ENCODE measurements around the gene PRDM5. TPM values are rescaled to one million over a fixed set of nuclear protein-coding genes. Genes with fewer than 3 reads are reported as not detected.

Gene PRDM5
- total and polyA plus RNA-seq, 2 donors (not counting 3 experiments of a cell fraction or from before 2014, with no cell fraction given) = 2.2 to 8.1 TPM

DNA sequence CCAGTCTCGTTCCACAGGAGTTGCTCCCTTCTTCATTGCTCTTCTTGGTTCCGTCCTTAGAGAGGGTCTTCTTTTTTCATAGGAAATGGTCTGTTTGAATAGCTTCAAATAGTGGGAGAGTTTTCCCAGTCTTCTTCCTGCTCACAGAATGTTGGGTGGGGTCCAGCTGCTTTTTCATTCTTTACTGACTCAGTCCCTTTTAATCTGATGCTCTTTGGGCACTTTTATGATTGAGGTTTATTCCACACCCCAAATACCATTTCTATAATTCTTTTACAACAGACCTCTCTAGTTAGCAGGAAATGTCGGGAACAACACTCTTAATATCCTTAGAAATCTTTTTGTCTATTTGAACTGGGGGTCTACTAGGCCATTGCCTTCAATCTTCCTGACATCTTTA, 239.5 kb downstream of the PRDM5 start:
- H3K36me3 ChIP-seq (ENCODE audit: control insufficient read depth in 2 of 2, extremely low read depth in 1 of 2, insufficient read depth in 2 of 2, low read length in 2 of 2) = no peaks in the 10 kb centered on the region
- H3K9me3 ChIP-seq (replicated peaks; ENCODE audit: control insufficient read depth, insufficient read depth, low read length) = no peaks in the 10 kb centered on the region
- H3K4me1 ChIP-seq (ENCODE audit: control insufficient read depth, extremely low read depth, insufficient read depth, low read length) = no peaks in the 10 kb centered on the region
- H3K27me3 ChIP-seq (ENCODE audit: control insufficient read depth in 2 of 2, insufficient read depth in 2 of 2, low read length in 2 of 2) = no peaks in the 10 kb centered on the region
- H3K4me3 ChIP-seq (replicated peaks in 1 of 3; ENCODE audit: insufficient read depth in 1 of 3, low read depth in 1 of 3, low read length in 3 of 3) = no peak overlapping the region
- H4K20me1 ChIP-seq (replicated peaks; ENCODE audit: control insufficient read depth, extremely low read depth, insufficient read depth, low read length) = no peaks in the 10 kb centered on the region
- FAIRE-seq (no peak), DNase-seq (ENCODE audit: low read depth, low spot score) (no peak)
- no peak for TF ChIP-seq FOS (IDR thresholded peaks at IDR 0.05; ENCODE audit: borderline replicate concordance, insufficient read depth, low read length)
- TF ChIP-seq, protein P1, sequence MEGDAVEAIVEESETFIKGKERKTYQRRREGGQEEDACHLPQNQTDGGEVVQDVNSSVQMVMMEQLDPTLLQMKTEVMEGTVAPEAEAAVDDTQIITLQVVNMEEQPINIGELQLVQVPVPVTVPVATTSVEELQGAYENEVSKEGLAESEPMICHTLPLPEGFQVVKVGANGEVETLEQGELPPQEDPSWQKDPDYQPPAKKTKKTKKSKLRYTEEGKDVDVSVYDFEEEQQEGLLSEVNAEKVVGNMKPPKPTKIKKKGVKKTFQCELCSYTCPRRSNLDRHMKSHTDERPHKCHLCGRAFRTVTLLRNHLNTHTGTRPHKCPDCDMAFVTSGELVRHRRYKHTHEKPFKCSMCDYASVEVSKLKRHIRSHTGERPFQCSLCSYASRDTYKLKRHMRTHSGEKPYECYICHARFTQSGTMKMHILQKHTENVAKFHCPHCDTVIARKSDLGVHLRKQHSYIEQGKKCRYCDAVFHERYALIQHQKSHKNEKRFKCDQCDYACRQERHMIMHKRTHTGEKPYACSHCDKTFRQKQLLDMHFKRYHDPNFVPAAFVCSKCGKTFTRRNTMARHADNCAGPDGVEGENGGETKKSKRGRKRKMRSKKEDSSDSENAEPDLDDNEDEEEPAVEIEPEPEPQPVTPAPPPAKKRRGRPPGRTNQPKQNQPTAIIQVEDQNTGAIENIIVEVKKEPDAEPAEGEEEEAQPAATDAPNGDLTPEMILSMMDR (IDR thresholded peaks at IDR 0.05; ENCODE audit: extremely low read depth in 1 of 2, insufficient read depth in 1 of 2, low read depth in 1 of 2, low read length in 2 of 2) = no peak
- TF ChIP-seq JUN (IDR thresholded peaks at IDR 0.05; ENCODE audit: borderline replicate concordance, insufficient read depth, insufficient read length, low read depth) = no peak
- no peak for TF ChIP-seq GATA2 (IDR thresholded peaks at IDR 0.05; ENCODE audit: insufficient read depth, insufficient read length, low read depth, low read length)
- no peak for TF ChIP-seq EZH2 (IDR thresholded peaks at IDR 0.05; ENCODE audit: borderline replicate concordance, low read depth, low read length, severe bottlenecking)
- TF ChIP-seq POLR2AphosphoS5 (IDR thresholded peaks at IDR 0.05; ENCODE audit: insufficient read depth, low read depth, low read length) = no peak
- no peak for TF ChIP-seq POLR2A (IDR thresholded peaks at IDR 0.05; ENCODE audit: low read depth, low read length)
- no peak for TF ChIP-seq MYC (IDR thresholded peaks at IDR 0.05; ENCODE audit: low read depth, low read length)
- H3K79me2 ChIP-seq (ENCODE audit: control insufficient read depth, insufficient read depth, low read length) = no peaks in the 10 kb centered on the region
- intact Hi-C loops (cut with micrococcal nuclease) (no loop called here), dilution Hi-C loops (cut with MboI; ENCODE audit: extremely low pct_ligation_motif_present, low sequenced_read_pairs) (no loop called here)
- no peak overlapping the region for H3K9ac ChIP-seq (replicated peaks; ENCODE audit: extremely low read depth, insufficient read depth, low read length)
- H3K27ac ChIP-seq (ENCODE audit: insufficient read depth, low read depth, low read length) = no peak overlapping the region
- no peak overlapping the region for H3K4me2 ChIP-seq (ENCODE audit: insufficient read depth, low read length)
- no peak overlapping the region for H2AFZ ChIP-seq (ENCODE audit: low read depth, low read length)
- POLR2A ChIA-PET = no interaction called here
- BruUV-seq (replicated peaks) = no TSS peak
- no peaks in the 10 kb centered on the region for H3K9me1 ChIP-seq (replicated peaks; ENCODE audit: control insufficient read depth, extremely low read depth, insufficient read depth, low read length)
- CTCF ChIA-PET = interaction anchor here (1.4 kb wide), 1 partner anchor 12 kb away, joined by 3 read pairs; no protein-coding TSS in a partner anchor

All from endothelial cell of umbilical vein (primary cell).